ENCODE measurements around the gene MYO15A. TPM values are rescaled to one million over a fixed set of nuclear protein-coding genes. Genes with fewer than 3 reads are reported as not detected.

MYO15A gene
- total and polyA plus RNA-seq, 2 donors (not counting 1 experiment from before 2014, with no cell fraction given) = 2.5 to 3.1 TPM

- Mint-ChIP-seq H3K4me1 (peaks cover 10% of the 10 kb centered on the region), H3K9me3 (ENCODE audit: insufficient read depth) (no peaks in the 10 kb centered on the region), H3K27ac (peak overlapping the region; percentile 57), H3K4me3 (no peak overlapping the region), H3K27me3 (no peaks in the 10 kb centered on the region)
- Histone ChIP-seq H4K20me1 (ENCODE audit: control insufficient read depth, insufficient read depth, low read length, poor library complexity, severe bottlenecking) (no peaks in the 10 kb centered on the region), H2AFZ (ENCODE audit: insufficient read depth, low read depth, low read length, poor library complexity, severe bottlenecking) (no peak overlapping the region), H3K4me1 (ENCODE audit: control insufficient read depth in 2 of 2, insufficient read depth in 2 of 2, low read length in 2 of 2) (peaks cover 7 to 10% of the 10 kb centered on the region in 2 donors), H3K4me3 (ENCODE audit: control extremely low read depth in 1 of 5, extremely low read depth in 1 of 5, insufficient read depth in 1 of 5, low read depth in 2 of 5, low read length in 4 of 5) (no peak overlapping the region), H3K79me2 (ENCODE audit: control insufficient read depth, insufficient read depth, low read length) (peaks cover 2% of the 10 kb centered on the region), H3K27ac (ENCODE audit: low read length in 2 of 2) (no peak overlapping the region), H3K9me3 (ENCODE audit: control extremely low read depth in 1 of 3, control insufficient read depth in 2 of 3, insufficient read depth in 1 of 3, low read length in 2 of 3) (no peaks in the 10 kb centered on the region), H3K36me3 (replicated peaks in 1 of 2; ENCODE audit: control extremely low read depth in 1 of 2, control insufficient read depth in 1 of 2, extremely low read depth in 1 of 2, insufficient read depth in 2 of 2, low read length in 1 of 2) (no peaks in the 10 kb centered on the region), H3K27me3 (replicated peaks in 1 of 4; ENCODE audit: control extremely low read depth in 1 of 4, control insufficient read depth in 3 of 4, insufficient read depth in 4 of 4, low read length in 3 of 4) (no peaks in the 10 kb centered on the region), H3K4me2 (replicated peaks; ENCODE audit: low read depth, low read length, poor library complexity, severe bottlenecking) (peak overlapping the region; percentile 2), H3K9ac (ENCODE audit: low read length) (no peak overlapping the region)
- intact Hi-C loops (cut with micrococcal nuclease) = no loop called here
- ChIA-PET CTCF (interaction anchor here (1.4 kb wide), 1 partner anchor 34 kb away, joined by 3 read pairs; no protein-coding TSS in a partner anchor), POLR2A (no interaction called here)
- TF ChIP-seq CTCF (IDR thresholded peaks at IDR 0.05) (no peak), EZH2 (IDR thresholded peaks at IDR 0.05; ENCODE audit: borderline replicate concordance, insufficient read depth, low read depth, low read length, poor library complexity, severe bottlenecking) (no peak)
- ATAC-seq (ENCODE audit: low read depth) (peak; percentile 56), DNase-seq (peak; percentile 58)
- WGBS (ENCODE audit: insufficient coverage) = 43% methylated on average over 7 of the region's 7 CpGs
Observed at GRCh38 chr17:18176176-18176575, 67.6 kb downstream of the MYO15A start.

GRCh38 chr17:18177133-18177532 lies 68.6 kb downstream of the MYO15A start:
- DNase-seq = no peak
- no peak for TF ChIP-seq CTCF (IDR thresholded peaks at IDR 0.05)
- TF ChIP-seq EZH2 (IDR thresholded peaks at IDR 0.05; ENCODE audit: borderline replicate concordance, insufficient read depth, low read depth, low read length, poor library complexity, severe bottlenecking) = no peak
- Histone ChIP-seq H3K4me3 (ENCODE audit: control extremely low read depth in 1 of 5, extremely low read depth in 1 of 5, insufficient read depth in 1 of 5, low read depth in 2 of 5, low read length in 4 of 5) (no peak overlapping the region), H3K27me3 (replicated peaks in 1 of 4; ENCODE audit: control extremely low read depth in 1 of 4, control insufficient read depth in 3 of 4, insufficient read depth in 4 of 4, low read length in 3 of 4) (no peaks in the 10 kb centered on the region), H3K27ac (ENCODE audit: low read length in 2 of 2) (no peak overlapping the region), H3K79me2 (ENCODE audit: control insufficient read depth, insufficient read depth, low read length) (peaks cover 2% of the 10 kb centered on the region), H3K9me3 (ENCODE audit: control extremely low read depth in 1 of 3, control insufficient read depth in 2 of 3, insufficient read depth in 1 of 3, low read length in 2 of 3) (no peaks in the 10 kb centered on the region), H4K20me1 (ENCODE audit: control insufficient read depth, insufficient read depth, low read length, poor library complexity, severe bottlenecking) (no peaks in the 10 kb centered on the region), H3K4me2 (replicated peaks; ENCODE audit: low read depth, low read length, poor library complexity, severe bottlenecking) (no peak overlapping the region), H3K9ac (ENCODE audit: low read length) (no peak overlapping the region), H3K4me1 (ENCODE audit: control insufficient read depth in 2 of 2, insufficient read depth in 2 of 2, low read length in 2 of 2) (peaks cover 9 to 14% of the 10 kb centered on the region in 2 donors), H2AFZ (ENCODE audit: insufficient read depth, low read depth, low read length, poor library complexity, severe bottlenecking) (no peak overlapping the region), H3K36me3 (replicated peaks in 1 of 2; ENCODE audit: control extremely low read depth in 1 of 2, control insufficient read depth in 1 of 2, extremely low read depth in 1 of 2, insufficient read depth in 2 of 2, low read length in 1 of 2) (no peaks in the 10 kb centered on the region)
- Mint-ChIP-seq H3K27me3 (no peaks in the 10 kb centered on the region), H3K9me3 (ENCODE audit: insufficient read depth) (no peaks in the 10 kb centered on the region), H3K27ac (no peak overlapping the region), H3K4me1 (peaks cover 12% of the 10 kb centered on the region), H3K4me3 (no peak overlapping the region)
- POLR2A ChIA-PET = no interaction called here
- CTCF ChIA-PET = no interaction called here
- intact Hi-C loops (cut with micrococcal nuclease) = no loop called here
- ATAC-seq (ENCODE audit: low read depth) = no peak

All from B cell (primary cell).